GM03348 (cell line): ENCODE measurements around the gene WBP1L.

Experiments
- DNase-seq: peaks from one replicate; pipeline ENCODE4 v3.0.0; 2012; ENCODE audit warnings: low spot score

Gene WBP1L

GRCh38 chr10:102779680-102780526, 36.2 kb downstream of the WBP1L start:
- DNase-seq: no peak

GRCh38 chr10:102780527-102780808, 36.7 kb downstream of the WBP1L start:
- no peak for DNase-seq

- no peak for DNase-seq
Observed at GRCh38 chr10:102781090-102781920, 37.6 kb downstream of the WBP1L start.

- DNase-seq: peak; percentile 48
Observed at GRCh38 chr10:102781921-102782557, 38.3 kb downstream of the WBP1L start.

- DNase-seq: peak; percentile 75
Observed at GRCh38 chr10:102782673-102783551, 39.2 kb downstream of the WBP1L start.

- no peak for DNase-seq
Observed at GRCh38 chr10:102783568-102783967, 39.8 kb downstream of the WBP1L start.

- no peak for DNase-seq
Observed at GRCh38 chr10:102785818-102786217, 42.1 kb downstream of the WBP1L start.

- DNase-seq: no peak
Observed at GRCh38 chr10:102791754-102792395, 48.1 kb downstream of the WBP1L start.

- DNase-seq: no peak
Observed at GRCh38 chr10:102795453-102796406, 52.0 kb downstream of the WBP1L start.

GRCh38 chr10:102796407-102797176, 52.8 kb downstream of the WBP1L start:
- DNase-seq: peak; percentile 73

GRCh38 chr10:102799691-102800471, 56.1 kb downstream of the WBP1L start:
- DNase-seq: no peak

GRCh38 chr10:102800611-102801335, 57.0 kb downstream of the WBP1L start:
- DNase-seq: no peak

GRCh38 chr10:102801496-102801895, 57.7 kb downstream of the WBP1L start:
- DNase-seq: no peak

GRCh38 chr10:102801978-102802377, 58.2 kb downstream of the WBP1L start:
- no peak for DNase-seq

GRCh38 chr10:102802920-102803534, 59.3 kb downstream of the WBP1L start:
- peak; percentile 82 for DNase-seq

- DNase-seq: no peak
Observed at GRCh38 chr10:102804382-102805055, 60.8 kb downstream of the WBP1L start.

GRCh38 chr10:102808380-102808779, 64.6 kb downstream of the WBP1L start:
- DNase-seq: no peak
